Coronary artery (tissue), 2 donors: ENCODE results near the gene CAMSAP2.

Experiments
- DNase-seq: peaks from one replicate; pipeline ENCODE4 v3.0.0-alpha.2; 2017; ENCODE audit warnings: low spot score
- H3K27ac ChIP-seq, 2 donors: fragments of 200-600 bp; sonication (generic); one replicate each; pipeline ENCODE4 v1.5.1; 2016 to 2019
- H3K4me3 ChIP-seq: fragments of 200-600 bp; sonication (generic); 2 replicates; pipeline ENCODE4 v1.5.1; 2016; ENCODE audit warnings: mild to moderate bottlenecking, moderate library complexity
- CTCF ChIP-seq: fragments of 200-600 bp; sonication (generic); IDR thresholded peaks from one replicate; pipeline ENCODE4 v1.5.1; 2019; ENCODE audit warnings: antibody characterized with exemption

Gene CAMSAP2

GRCh38 chr1:200895443-200895789 is 156.7 kb downstream of the CAMSAP2 start:
- no peak for DNase-seq
- no peak overlapping the region for H3K27ac ChIP-seq
- no peak for TF ChIP-seq CTCF
- no peak overlapping the region for H3K4me3 ChIP-seq

DNA sequence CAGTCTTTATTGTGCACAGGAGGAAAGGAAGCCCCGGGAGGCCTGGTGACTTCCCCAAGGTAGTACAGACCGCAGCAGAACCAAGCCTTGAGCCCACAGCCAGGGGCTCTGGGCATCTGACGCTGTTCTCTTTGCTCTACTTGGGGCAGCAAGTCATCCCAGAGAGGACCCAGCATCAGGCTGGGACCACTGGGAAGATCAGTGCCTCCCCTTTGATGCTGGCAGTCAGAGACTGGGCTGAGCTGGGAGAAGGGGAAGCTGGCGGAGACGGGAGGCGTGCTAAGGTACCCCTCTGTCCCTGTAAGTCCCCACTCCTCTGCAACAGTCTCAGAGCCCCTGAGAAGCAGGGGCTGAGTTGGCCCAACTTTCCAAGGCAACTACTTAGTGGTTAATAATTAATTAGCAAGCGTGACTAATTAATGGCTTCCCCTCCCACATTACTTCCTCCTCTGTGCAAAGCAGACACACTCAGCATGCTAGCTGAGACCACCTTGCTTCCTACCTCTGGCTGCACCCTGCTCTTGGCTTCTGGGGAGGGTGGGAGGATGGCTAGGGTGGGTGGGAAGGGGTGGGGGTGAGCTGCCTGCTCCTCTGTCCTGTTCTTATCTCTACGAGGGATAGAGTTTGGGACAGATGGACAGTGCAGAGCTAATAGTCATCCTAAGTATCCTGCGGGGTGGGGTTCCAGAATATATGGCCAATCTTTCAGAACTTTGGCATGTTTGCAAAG is 157.3 kb downstream of the CAMSAP2 start:
- H3K27ac ChIP-seq = no peak overlapping the region
- TF ChIP-seq CTCF = no peak
- DNase-seq = no peak
- no peak overlapping the region for H3K4me3 ChIP-seq

DNA sequence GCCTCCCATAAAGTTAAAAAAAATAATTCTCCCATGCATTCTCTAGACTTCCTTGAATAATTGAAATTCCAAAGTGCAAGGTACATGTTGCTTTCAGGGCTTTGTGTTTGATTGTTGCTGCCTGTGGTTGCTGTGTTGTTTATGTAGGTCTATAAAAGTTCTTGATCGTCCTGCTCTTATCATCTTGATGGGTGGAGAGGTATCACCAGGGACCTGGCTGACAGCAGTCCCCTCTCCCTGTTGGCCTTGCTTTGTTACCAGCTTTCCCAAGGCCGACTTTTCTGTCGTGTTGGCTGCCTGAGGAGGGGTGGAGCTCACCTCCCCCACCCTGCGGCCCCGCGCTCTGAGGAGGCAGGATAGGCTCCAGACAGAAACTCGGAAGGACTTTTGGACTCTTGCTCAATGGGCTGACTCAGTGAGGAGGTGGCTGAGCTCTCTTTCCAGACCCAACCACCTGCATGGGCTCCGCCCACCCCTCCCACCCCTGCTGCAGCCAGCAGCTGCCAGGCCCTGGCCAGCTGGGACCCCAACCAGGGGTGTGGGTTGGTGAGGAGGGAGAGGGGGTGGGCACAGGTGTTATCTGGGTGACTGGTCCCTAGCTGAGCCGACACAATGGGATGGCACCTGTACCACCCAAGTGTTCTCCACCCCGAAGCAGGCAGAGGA is 158.0 kb downstream of the CAMSAP2 start:
- no peak overlapping the region for H3K4me3 ChIP-seq
- H3K27ac ChIP-seq = no peak overlapping the region
- DNase-seq = no peak
- TF ChIP-seq CTCF = no peak

GRCh38 chr1:200897259-200897658 is 158.6 kb downstream of the CAMSAP2 start:
- H3K4me3 ChIP-seq = no peak overlapping the region
- DNase-seq = no peak
- TF ChIP-seq CTCF = no peak
- H3K27ac ChIP-seq = no peak overlapping the region

DNA sequence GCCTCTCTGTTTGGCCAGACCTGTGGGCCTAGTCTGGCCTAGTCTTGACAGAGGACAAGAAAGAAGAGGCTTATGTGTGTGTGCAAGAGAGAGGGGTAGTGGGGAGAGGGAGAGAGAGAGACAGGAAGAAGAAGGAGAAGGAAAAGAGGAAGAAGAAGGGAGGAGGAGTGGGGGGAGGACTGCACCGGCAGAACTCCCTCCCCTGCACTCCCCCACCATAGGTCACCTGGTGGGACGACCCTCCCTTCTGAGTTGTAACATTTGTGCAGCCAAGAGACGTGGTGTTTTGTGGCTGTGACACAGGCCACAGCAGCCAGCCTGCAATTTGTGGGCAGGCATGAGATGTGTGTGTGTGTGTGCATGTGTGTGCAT is 160.3 kb downstream of the CAMSAP2 start:
- no peak overlapping the region for H3K4me3 ChIP-seq
- no peak overlapping the region for H3K27ac ChIP-seq
- DNase-seq = no peak
- TF ChIP-seq CTCF = no peak

GRCh38 chr1:200899451-200899915 is 160.8 kb downstream of the CAMSAP2 start:
- no peak for TF ChIP-seq CTCF
- DNase-seq = no peak
- Histone ChIP-seq H3K4me3 (no peak overlapping the region), H3K27ac (no peak overlapping the region)
